Measurements from ENCODE around the gene LILRB1.
"Not testable (repeated sequence)": the region's sequence is repeated elsewhere in the genome, so short reads cannot be mapped to it uniquely, and the experiment has no call there.

LILRB1 gene

DNA sequence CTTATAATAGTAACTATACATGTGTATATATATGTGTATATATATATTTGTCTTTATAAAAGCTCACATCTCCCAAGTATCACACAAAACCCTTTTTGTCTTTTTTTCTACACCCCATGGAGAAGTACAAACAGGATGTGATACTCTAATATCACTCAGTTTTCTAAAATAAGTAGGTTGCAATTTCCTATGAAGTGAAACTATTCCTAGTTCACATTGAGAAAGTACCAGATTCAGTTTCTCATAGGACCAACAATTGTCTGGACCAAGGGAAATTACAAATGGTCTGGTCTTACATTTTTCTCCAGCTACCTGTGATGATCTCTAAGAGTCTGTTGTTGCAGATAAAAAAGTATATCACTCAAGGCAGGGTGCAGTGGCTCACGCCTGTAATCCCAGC lies 17.9 kb upstream of the LILRB1 start:
- Histone ChIP-seq H3K36me3 (ENCODE audit: insufficient read depth, low read length) (no peaks in the 10 kb centered on the region), H3K4me1 (ENCODE audit: insufficient read depth, low read length) (no peaks in the 10 kb centered on the region), H3K9ac (ENCODE audit: low read depth, low read length) (no peak overlapping the region), H3K9me3 (ENCODE audit: control insufficient read depth, insufficient read depth, low read length) (no peaks in the 10 kb centered on the region; the same call in 1 of the 2 replicates)

DNA sequence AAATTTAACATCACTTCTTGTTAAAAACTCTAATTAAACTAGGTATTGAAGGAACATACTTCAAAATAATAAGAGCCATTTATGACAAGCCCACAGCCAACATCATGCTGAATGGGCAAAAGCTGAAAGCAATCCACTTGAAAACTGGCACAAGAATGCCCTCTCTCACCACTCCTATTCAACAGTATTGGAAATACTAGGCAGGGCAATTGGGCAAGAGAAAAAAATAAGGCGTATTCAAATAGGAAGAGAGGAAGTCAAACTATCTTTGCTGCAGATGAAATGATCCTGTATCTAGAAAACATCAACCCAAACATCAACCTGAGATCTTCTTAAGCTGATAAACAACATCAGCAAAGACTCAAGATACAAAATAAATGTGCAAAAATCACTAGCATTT lies 15.6 kb upstream of the LILRB1 start:
- Histone ChIP-seq H3K9ac (ENCODE audit: low read depth, low read length) (no peak overlapping the region), H3K9me3 (ENCODE audit: control insufficient read depth, insufficient read depth, low read length) (no peaks in the 10 kb centered on the region; the same call in 1 of the 2 replicates), H3K4me1 (ENCODE audit: insufficient read depth, low read length) (no peaks in the 10 kb centered on the region), H3K36me3 (ENCODE audit: insufficient read depth, low read length) (no peaks in the 10 kb centered on the region)

DNA sequence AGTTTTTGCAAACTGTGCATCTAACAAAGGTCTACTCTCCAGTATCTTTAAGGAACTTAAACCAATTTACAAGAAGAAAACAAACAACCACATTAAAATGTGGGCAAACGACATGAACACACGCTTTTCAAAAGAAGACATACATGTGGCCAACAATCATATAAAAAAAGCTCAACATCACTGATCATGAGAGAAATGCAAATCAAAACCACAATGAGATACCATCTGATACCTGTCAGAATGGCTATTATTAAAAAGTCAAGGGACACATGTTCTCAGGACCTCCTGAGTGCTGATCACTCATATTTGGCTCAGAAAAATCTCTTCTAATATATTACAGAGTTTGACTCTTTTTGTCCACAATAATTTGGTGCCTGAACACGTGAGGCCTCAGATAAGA lies 14.2 kb upstream of the LILRB1 start:
- H3K9ac ChIP-seq (ENCODE audit: low read depth, low read length), result no peak overlapping the region
- H3K36me3 ChIP-seq (ENCODE audit: insufficient read depth, low read length), result no peaks in the 10 kb centered on the region
- no peaks in the 10 kb centered on the region; the same call in 1 of the 2 replicates for H3K9me3 ChIP-seq (ENCODE audit: control insufficient read depth, insufficient read depth, low read length)
- H3K4me1 ChIP-seq (ENCODE audit: insufficient read depth, low read length), result no peaks in the 10 kb centered on the region

DNA sequence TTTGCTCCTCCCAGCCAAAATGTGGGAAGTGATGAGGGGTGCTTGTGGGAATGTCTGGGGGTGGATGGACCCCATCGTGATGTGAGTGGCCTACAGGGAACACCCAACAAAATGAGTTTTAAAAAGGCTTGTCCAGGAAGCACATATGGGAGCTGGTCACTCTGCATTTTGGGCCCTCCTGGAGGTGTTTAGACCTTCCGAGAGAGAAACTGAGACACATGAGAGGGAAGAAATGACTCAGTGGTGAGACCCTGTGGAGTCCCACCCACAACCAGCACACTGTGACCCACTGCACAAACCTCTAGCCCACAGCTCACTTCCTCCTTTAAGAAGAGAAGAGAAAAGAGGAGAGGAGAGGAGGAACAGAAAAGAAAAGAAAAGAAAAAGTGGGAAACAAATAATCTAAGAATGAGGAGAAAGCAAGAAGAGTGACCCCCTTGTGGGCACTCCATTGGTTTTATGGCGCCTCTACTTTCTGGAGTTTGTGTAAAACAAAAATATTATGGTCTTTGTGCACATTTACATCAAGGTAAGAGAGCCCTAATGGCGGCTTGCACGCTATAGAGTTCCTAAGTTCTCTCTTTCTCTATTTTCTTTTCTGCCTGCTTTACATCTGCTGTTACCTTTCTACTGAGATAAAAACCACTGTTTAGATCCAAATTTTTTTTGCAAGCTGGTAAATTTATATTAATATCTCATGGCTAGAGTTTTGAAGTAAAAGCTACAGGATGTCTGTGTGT lies 13.3 kb upstream of the LILRB1 start:
- H3K4me1 ChIP-seq (ENCODE audit: insufficient read depth, low read length), result no peaks in the 10 kb centered on the region
- no peaks in the 10 kb centered on the region for H3K9me3 ChIP-seq (ENCODE audit: control insufficient read depth, insufficient read depth, low read length)
- no peak overlapping the region for H3K9ac ChIP-seq (ENCODE audit: low read depth, low read length)
- no peaks in the 10 kb centered on the region for H3K36me3 ChIP-seq (ENCODE audit: insufficient read depth, low read length)

DNA sequence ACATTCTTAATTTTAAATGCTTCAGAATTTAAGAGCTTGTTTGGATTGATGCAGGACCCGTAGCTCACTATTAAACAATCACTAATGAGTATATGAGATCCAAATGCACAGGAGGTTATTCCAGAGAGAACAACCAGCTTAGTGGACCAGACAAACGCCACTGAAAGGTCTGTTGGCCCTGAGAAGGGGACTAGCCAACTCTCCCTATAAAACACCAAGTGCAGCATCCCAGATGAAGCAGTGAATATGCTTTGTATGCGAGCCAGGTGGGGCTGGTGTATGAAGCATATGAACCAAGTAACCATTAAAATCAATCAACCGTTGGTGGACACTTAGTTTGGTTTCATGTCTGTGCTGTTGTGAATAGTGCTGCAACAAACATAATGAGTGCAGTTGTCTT lies 9.8 kb upstream of the LILRB1 start:
- Histone ChIP-seq H3K36me3 (ENCODE audit: insufficient read depth, low read length) (no peaks in the 10 kb centered on the region), H3K9ac (ENCODE audit: low read depth, low read length) (no peak overlapping the region), H3K4me1 (ENCODE audit: insufficient read depth, low read length) (no peaks in the 10 kb centered on the region), H3K9me3 (ENCODE audit: control insufficient read depth, insufficient read depth, low read length) (no peaks in the 10 kb centered on the region)

GRCh38 chr19:54622431-54622830 lies 7.9 kb upstream of the LILRB1 start:
- H3K9ac ChIP-seq (ENCODE audit: low read depth, low read length), result no peak overlapping the region
- H3K36me3 ChIP-seq (ENCODE audit: insufficient read depth, low read length), result no peaks in the 10 kb centered on the region
- no peaks in the 10 kb centered on the region for H3K9me3 ChIP-seq (ENCODE audit: control insufficient read depth, insufficient read depth, low read length)
- H3K4me1 ChIP-seq (ENCODE audit: insufficient read depth, low read length), result no peaks in the 10 kb centered on the region

DNA sequence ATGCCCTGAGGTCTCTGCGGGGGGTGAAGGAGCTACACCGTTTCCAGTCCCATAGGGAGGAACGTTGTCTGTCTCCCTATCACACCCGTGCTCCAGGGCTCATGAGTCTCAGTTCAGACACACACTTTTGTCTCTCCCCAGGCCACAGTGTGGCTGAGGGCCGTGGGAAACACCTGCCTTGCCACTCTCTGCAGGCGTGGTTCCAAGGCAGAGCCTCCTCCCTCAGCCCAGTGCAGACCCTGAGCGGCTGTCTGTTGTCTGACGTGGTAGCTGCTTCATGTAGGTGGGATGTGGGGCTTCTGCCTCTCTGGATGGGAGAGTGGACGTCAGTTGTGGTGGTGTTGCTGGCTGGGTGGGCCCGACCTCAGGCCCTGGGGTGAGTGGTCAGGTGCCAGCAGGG lies 6.0 kb upstream of the LILRB1 start:
- H3K9ac ChIP-seq (ENCODE audit: low read depth, low read length); H3K4me1 ChIP-seq (ENCODE audit: insufficient read depth, low read length); H3K36me3 ChIP-seq (ENCODE audit: insufficient read depth, low read length); H3K9me3 ChIP-seq (ENCODE audit: control insufficient read depth, insufficient read depth, low read length): not testable (repeated sequence)

DNA sequence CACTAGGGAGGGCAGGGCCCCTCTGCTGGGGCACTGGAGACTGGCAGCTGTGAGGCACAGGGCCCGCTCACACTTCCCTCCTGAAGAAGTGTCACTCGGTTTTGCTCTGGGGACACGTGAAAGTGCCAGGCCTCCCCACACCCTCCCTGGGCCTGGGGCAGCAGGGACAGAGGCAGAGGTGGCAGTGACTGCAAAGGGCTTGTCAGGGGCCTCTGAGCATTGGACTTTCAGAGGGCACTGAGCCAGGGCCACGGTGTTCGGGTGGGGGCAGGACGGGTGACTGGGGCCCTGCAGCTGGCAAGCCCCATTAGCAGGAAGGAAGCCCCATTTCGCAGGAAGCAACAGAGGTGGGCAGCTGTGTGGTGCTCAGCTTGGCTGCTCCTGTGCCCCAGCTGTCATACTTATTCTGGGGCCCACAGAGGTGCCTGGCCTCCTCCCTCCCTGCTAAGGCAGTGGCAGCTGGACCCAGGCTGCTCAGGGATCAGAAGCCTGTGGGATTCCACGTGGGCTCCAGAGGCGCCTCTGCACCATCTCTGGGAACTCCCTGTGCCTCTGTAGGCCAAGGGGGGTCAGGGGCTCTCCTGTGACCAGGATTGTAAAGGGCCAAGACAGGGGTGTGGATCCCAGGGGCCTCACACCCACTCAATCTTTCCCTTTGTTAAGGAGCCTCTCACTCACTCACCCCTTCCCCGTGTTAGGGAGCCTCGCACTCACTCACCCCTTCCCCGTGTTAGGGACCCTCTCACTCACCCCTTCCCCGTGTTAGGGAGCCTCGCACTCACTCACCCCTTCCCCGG lies 5.2 kb upstream of the LILRB1 start:
- H3K4me1 ChIP-seq (ENCODE audit: insufficient read depth, low read length); H3K9me3 ChIP-seq (ENCODE audit: control insufficient read depth, insufficient read depth, low read length); H3K36me3 ChIP-seq (ENCODE audit: insufficient read depth, low read length); H3K9ac ChIP-seq (ENCODE audit: low read depth, low read length): not testable (repeated sequence)

- Histone ChIP-seq H3K4me1 (ENCODE audit: insufficient read depth, low read length) (0 out of 2 replicates have a peak, but pooled peaks cover 4% of the 10 kb centered on the region), H3K9me3 (ENCODE audit: control insufficient read depth, insufficient read depth, low read length) (no peaks in the 10 kb centered on the region), H3K36me3 (ENCODE audit: insufficient read depth, low read length) (no peaks in the 10 kb centered on the region), H3K9ac (ENCODE audit: low read depth, low read length) (no peak overlapping the region)
These were observed 3.5 kb upstream of the LILRB1 start for GRCh38 chr19:54626757-54627156.

DNA sequence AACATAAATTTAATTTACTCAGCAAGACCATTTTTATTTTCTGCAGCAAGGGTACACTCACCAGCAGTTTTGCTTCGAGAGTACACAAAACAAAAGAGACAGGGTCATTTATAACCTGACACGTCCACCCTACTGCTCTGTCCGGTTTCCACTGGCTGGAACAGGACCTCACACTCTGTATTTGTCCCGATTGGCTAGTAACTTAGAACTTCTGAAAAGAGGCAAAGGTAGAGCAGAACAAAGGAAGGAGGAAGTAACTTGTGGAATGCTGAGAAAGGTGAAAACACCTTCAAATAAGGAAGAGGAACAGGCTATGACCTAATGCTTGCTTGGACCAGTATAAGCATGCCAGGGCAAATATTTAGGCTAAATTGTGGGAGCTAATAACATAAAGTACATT lies 2.4 kb upstream of the LILRB1 start:
- not testable (repeated sequence) for H3K36me3 ChIP-seq (ENCODE audit: insufficient read depth, low read length); H3K4me1 ChIP-seq (ENCODE audit: insufficient read depth, low read length); H3K9me3 ChIP-seq (ENCODE audit: control insufficient read depth, insufficient read depth, low read length); H3K9ac ChIP-seq (ENCODE audit: low read depth, low read length)

GRCh38 chr19:54630782-54631181 lies 498 bp downstream of the LILRB1 start:
- no peaks in the 10 kb centered on the region for H3K36me3 ChIP-seq (ENCODE audit: insufficient read depth, low read length)
- 0 out of 2 replicates have a peak, but pooled peaks cover 4% of the 10 kb centered on the region for H3K4me1 ChIP-seq (ENCODE audit: insufficient read depth, low read length)
- H3K9me3 ChIP-seq (ENCODE audit: control insufficient read depth, insufficient read depth, low read length), result no peaks in the 10 kb centered on the region
- H3K9ac ChIP-seq (ENCODE audit: low read depth, low read length), result no peak overlapping the region

GRCh38 chr19:54631489-54632337 lies 1.4 kb downstream of the LILRB1 start:
- not testable (repeated sequence) for H3K9me3 ChIP-seq (ENCODE audit: control insufficient read depth, insufficient read depth, low read length); H3K9ac ChIP-seq (ENCODE audit: low read depth, low read length); H3K4me1 ChIP-seq (ENCODE audit: insufficient read depth, low read length); H3K36me3 ChIP-seq (ENCODE audit: insufficient read depth, low read length)

DNA sequence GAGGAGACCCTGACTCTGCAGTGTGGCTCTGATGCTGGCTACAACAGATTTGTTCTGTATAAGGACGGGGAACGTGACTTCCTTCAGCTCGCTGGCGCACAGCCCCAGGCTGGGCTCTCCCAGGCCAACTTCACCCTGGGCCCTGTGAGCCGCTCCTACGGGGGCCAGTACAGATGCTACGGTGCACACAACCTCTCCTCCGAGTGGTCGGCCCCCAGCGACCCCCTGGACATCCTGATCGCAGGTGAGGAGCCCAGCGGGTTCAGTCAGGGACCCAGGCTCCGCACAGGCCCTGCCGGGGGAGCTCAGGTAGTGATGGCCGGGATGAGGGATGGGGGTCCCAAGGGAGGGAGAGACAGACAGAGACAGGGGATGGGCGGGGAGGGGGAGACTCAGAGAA lies 2.2 kb downstream of the LILRB1 start:
- H3K9ac ChIP-seq (ENCODE audit: low read depth, low read length); H3K4me1 ChIP-seq (ENCODE audit: insufficient read depth, low read length); H3K36me3 ChIP-seq (ENCODE audit: insufficient read depth, low read length); H3K9me3 ChIP-seq (ENCODE audit: control insufficient read depth, insufficient read depth, low read length): not testable (repeated sequence)

DNA sequence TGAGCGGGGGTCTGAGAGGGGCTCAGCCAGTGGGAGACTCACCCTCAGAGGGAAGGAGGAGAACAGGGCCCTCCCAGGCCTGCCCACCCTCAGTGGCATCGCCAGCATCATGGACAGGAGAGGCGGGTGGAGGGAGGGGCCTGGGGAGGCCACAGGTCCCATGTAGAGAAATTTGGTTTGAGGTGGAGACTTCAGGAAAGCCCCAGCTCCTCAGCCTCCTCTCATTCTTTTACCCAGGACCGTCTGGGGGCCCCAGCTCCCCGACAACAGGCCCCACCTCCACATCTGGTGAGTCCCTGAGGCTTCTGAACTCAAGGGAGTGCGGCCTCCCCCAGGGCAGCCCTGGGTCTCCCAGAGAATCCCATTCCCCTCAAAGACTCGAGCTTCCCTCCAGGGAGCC lies 3.1 kb downstream of the LILRB1 start:
- H3K4me1 ChIP-seq (ENCODE audit: insufficient read depth, low read length), result peaks cover 4% of the 10 kb centered on the region; the same call in 1 of the 2 replicates
- no peak overlapping the region for H3K9ac ChIP-seq (ENCODE audit: low read depth, low read length)
- no peaks in the 10 kb centered on the region for H3K9me3 ChIP-seq (ENCODE audit: control insufficient read depth, insufficient read depth, low read length)
- H3K36me3 ChIP-seq (ENCODE audit: insufficient read depth, low read length), result no peaks in the 10 kb centered on the region

Data from ES-I3 (cell line).